ENCODE data around the gene LIPC.

DNA sequence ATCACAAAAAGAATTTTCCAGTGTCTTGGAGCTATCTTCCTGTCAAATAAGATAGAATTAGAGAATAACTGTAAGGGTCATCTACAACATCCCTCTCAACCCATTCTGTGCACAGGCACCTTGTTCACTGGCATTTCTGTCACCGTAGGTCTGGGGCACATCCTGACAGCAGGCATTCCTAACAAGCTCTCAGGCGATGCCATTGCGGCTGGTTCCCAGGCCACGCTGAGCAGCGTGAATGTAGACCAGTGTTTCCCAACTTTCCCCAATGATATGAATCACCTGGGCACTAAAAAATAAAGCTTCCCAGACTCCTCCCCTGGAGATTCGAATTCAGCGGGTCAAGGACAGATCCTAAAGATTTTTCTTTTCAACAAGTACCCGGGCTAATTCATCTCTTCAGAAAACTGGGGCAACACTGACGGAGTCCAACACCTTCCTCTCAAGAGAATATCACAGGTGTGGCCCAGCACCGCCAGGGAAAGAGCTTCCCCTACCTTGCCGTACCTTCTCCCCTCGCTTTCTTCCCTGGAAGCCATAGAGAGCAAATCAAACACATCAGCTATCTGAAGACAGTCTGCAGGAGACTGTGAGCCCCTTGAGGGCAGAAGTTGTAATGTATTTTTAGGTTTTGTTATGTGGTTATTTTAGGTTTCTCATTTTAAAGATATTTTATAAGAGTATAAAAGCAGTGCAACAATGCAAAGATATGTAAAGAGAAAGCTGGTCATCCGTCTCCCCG is 143.4 kb downstream of the LIPC start:
- TF ChIP-seq POLR2AphosphoS5 (IDR thresholded peaks at IDR 0.05; ENCODE audit: insufficient read depth, low read depth, low read length), result no peak
- no peak for TF ChIP-seq CTCF (IDR thresholded peaks at IDR 0.05; ENCODE audit: extremely low read depth in 1 of 2, insufficient read depth in 1 of 2, low read depth in 1 of 2, low read length in 2 of 2)
- no peak for TF ChIP-seq EZH2 (IDR thresholded peaks at IDR 0.05; ENCODE audit: borderline replicate concordance, low read depth, low read length, severe bottlenecking)
- TF ChIP-seq, protein P1, sequence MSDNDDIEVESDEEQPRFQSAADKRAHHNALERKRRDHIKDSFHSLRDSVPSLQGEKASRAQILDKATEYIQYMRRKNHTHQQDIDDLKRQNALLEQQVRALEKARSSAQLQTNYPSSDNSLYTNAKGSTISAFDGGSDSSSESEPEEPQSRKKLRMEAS (IDR thresholded peaks at IDR 0.05; ENCODE audit: insufficient read depth, insufficient read length), result no peak
- TF ChIP-seq POLR2A (IDR thresholded peaks at IDR 0.05; ENCODE audit: low read depth, low read length), result no peak
- TF ChIP-seq JUN (IDR thresholded peaks at IDR 0.05; ENCODE audit: borderline replicate concordance, insufficient read depth, insufficient read length, low read depth), result no peak
- no peak for TF ChIP-seq GATA2 (IDR thresholded peaks at IDR 0.05; ENCODE audit: insufficient read depth, insufficient read length, low read depth, low read length)
- no peak for TF ChIP-seq MYC (IDR thresholded peaks at IDR 0.05; ENCODE audit: low read depth, low read length)
- TF ChIP-seq FOS (IDR thresholded peaks at IDR 0.05; ENCODE audit: borderline replicate concordance, insufficient read depth, low read length), result no peak

Data from endothelial cell of umbilical vein (primary cell).